T-helper 1 cell treated with Interleukin-12 subunit alpha and Interleukin-12 subunit beta and Interleukin-4 antibody, amounts not matched to agents 30 μg/mL and 1 μg/mL, for 36 hours (primary cell): ENCODE measurements around the gene HHEX.

Experiments used
- H3K27ac Mint-ChIP-seq: one replicate; pipeline ENCODE4 v1.8.0; 2021; ENCODE audit warnings: mild to moderate bottlenecking, mixed read lengths
- H3K27me3 Mint-ChIP-seq: one replicate; pipeline ENCODE4 v1.8.0; 2021; ENCODE audit warnings: low read depth, mixed read lengths
- H3K36me3 Mint-ChIP-seq: one replicate; pipeline ENCODE4 v1.8.0; 2021; ENCODE audit warnings: low read depth, mixed read lengths
- H3K4me1 Mint-ChIP-seq: one replicate; pipeline ENCODE4 v1.8.0; 2021; ENCODE audit warnings: low read depth, mixed read lengths
- H3K4me3 Mint-ChIP-seq: one replicate; pipeline ENCODE4 v1.8.0; 2021; ENCODE audit warnings: mild to moderate bottlenecking, moderate library complexity, mixed read lengths
- H3K9me3 Mint-ChIP-seq: one replicate; pipeline ENCODE4 v1.8.0; 2021; ENCODE audit warnings: mixed read lengths

HHEX gene

DNA sequence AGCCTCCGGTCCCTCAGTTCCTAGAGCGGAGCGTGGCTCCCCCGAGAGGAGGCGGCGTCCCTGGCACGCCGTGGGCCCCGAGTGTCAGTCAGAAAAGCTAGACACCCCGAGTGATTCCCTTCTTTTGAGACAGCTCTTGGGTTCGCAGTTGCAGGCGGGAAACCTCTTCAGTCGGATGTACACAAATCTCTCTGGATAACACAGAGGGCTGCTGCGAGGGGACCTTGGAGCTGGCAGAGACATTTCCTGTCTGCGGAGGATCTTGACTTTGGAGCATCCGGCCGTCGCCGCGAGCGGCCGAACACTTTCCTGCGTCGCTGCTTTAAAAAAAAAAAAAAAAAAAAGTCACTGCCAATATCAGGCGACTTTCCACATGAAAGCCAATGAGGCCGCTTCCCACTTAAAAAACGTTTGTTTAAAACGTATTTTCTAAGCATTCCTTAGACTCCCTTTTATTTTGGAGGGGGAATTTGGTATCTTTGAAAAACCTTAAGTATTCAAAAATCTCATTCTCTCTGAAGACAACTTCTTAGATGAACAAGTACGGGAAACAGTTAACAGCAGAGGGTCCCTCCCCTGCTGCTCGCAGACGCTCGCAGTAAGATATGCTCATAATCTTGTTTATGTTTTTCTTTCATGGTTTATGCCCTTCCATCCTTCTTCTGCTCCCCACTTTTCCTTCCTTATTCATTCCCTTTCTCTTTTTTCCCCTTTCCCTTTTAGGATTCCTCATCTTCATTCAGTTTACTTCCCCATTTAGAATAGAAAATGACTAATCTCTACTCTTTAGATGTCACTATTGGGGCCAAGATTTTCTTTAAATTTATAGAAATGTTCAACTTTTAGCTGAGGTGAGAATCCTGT, 10.0 kb downstream of the HHEX start:
- H3K4me1 Mint-ChIP-seq = peaks cover 11% of the 10 kb centered on the region

DNA sequence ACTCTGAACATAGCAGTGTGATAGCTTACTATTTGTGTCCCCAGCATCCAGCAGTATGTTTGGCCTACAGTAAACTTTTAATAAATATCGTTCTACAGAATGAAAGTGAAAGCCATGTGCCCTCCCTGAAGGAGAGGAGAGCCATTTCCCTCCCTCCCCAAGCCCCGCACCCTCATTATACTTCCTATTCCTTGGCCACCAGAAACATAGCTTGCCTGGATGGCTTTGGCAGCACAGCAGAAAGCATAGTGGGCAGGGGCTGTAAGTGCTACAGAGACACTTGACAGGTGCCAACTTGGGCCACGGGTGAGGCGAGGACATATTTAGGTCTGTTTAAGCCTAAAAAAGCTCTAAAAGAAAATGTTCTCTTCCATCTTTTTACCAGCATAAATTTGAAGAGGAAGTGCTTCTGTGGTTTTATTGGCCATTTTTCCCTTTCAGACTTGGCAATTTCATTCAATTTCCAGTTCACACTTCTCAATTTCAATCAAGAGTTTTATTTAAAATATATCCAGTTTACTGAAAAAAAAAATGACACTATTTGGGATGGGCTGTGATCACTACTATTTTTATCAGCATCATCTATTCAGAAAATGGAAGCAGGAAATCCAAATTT, 12.7 kb downstream of the HHEX start:
- H3K27me3 Mint-ChIP-seq = peaks cover 56% of the 10 kb centered on the region
- no peaks in the 10 kb centered on the region for H3K36me3 Mint-ChIP-seq
- no peak overlapping the region for H3K27ac Mint-ChIP-seq
- peaks cover 11% of the 10 kb centered on the region for H3K4me1 Mint-ChIP-seq
- no peak overlapping the region for H3K4me3 Mint-ChIP-seq
- no peaks in the 10 kb centered on the region for H3K9me3 Mint-ChIP-seq

More for the DNA sequence above, 10.0 kb downstream of the HHEX start:
- Mint-ChIP-seq H3K27ac (no peak overlapping the region), H3K4me3 (peak overlapping the region; percentile 73), H3K27me3 (peaks cover 65% of the 10 kb centered on the region), H3K36me3 (no peaks in the 10 kb centered on the region), H3K9me3 (no peaks in the 10 kb centered on the region)

DNA sequence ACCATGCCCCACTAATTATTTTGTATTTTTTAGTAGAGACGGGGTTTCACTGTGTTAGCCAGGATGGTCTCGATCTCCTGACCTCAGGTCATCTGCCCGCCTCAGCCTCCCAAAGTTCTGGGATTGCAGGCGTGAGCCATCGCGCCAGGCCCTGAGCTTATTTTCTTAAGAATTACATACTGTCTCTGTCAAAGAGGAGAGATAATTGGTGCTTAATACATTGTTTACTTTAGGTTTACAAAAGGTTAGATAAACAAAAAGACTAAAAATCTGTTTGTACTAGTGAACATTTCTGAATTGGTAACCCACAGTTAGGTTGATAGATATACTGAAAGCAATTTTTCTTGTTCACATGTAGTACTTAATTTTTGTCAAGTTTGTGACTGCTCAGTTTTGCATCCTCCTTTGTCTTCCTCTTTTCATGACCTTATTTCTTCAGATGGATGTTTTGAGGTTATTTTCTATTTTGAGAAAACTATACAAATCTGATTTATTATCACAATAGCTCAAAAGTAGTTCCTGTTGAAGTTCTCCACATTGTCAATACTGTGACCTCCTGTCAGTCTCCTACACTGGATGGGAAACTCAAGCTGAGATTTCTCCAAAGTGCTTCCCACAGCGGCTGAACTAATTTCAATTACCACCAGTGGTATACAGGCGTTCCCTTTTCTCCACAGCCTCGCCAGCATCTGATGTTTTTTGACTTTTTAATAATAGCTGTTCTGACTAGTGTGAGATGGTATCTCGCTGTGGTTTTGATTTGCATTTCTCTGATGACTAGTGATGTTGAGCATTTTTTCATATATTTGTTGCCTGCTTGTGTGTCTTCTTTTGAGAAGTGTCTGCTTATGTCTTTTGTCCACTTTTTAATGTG, 22.5 kb downstream of the HHEX start:
- H3K36me3 Mint-ChIP-seq = no peaks in the 10 kb centered on the region
- no peaks in the 10 kb centered on the region for H3K9me3 Mint-ChIP-seq
- H3K27ac Mint-ChIP-seq = no peak overlapping the region
- no peak overlapping the region for H3K4me3 Mint-ChIP-seq
- peaks cover 29% of the 10 kb centered on the region for H3K27me3 Mint-ChIP-seq
- no peaks in the 10 kb centered on the region for H3K4me1 Mint-ChIP-seq

- Mint-ChIP-seq H3K4me3 (no peak overlapping the region), H3K27ac (no peak overlapping the region)
Measured at GRCh38 chr10:92714152-92714845, 24.5 kb downstream of the HHEX start.

DNA sequence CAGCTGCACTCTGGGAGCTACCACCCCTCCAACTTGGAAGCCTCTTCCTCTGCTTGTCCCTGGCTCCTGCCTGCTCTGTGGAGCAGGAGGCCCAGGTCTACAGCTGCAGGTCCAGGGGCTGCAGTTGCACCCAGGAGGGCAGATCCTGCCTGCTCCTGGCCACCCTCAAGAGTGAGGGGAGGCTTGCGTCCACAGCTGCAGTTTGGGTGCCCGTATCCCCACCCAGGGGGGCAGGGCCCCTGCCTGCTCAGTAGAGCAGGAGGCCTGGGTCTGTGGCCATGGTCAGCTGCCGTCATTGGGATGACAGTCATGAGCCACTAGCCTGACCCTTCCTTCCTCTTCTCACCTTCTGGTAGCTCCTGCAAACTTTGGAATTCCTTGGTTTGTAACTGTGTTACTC, 25.1 kb downstream of the HHEX start:
- Mint-ChIP-seq H3K27ac (no peak overlapping the region), H3K9me3 (no peaks in the 10 kb centered on the region), H3K4me3 (no peak overlapping the region), H3K4me1 (no peaks in the 10 kb centered on the region), H3K27me3 (peaks cover 31% of the 10 kb centered on the region), H3K36me3 (no peaks in the 10 kb centered on the region)

More at GRCh38 chr10:92714152-92714845, 24.5 kb downstream of the HHEX start:
- Mint-ChIP-seq H3K27me3 (peaks cover 29% of the 10 kb centered on the region), H3K36me3 (no peaks in the 10 kb centered on the region), H3K4me1 (no peaks in the 10 kb centered on the region), H3K9me3 (no peaks in the 10 kb centered on the region)

DNA sequence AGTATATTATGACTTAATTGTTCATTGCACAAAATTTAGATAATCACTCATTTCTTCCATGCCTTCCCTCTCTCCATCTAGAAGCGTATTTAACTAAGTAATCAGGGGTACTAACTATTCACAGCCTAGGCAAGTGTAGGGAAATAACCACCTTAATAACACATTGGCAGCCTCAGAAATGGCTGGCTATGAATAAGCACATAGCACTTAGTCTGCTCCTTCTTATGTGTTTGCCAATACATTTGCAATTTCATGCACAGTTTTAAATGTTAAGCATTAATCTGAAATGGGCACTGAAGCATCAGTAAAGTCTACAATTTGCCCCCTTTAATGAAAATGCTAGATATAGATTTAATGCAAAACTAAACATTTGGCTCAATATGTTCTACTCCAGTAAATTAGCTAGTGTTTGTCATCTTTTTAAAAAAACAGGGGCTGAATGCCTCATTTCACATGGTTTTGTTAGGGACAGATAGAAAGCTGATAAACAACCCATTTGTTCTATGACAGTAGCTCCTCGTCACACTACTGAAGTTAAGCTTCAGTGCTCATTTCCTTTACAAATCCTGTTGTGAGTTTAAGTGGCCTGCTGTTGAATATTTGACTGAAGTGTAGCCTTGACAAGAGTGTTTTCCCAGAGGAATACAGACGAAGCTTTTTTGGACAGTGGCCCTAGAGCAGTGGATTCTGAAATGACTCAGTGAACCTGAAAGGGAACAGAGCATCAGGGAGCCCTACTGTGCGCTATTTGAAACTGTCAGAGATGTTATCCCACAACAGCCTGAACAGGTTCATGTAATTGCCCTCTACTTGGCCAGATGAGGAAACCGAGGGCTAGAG, 30.5 kb downstream of the HHEX start:
- Mint-ChIP-seq H3K9me3 (no peaks in the 10 kb centered on the region), H3K27me3 (peaks cover 19% of the 10 kb centered on the region), H3K27ac (no peak overlapping the region)

DNA sequence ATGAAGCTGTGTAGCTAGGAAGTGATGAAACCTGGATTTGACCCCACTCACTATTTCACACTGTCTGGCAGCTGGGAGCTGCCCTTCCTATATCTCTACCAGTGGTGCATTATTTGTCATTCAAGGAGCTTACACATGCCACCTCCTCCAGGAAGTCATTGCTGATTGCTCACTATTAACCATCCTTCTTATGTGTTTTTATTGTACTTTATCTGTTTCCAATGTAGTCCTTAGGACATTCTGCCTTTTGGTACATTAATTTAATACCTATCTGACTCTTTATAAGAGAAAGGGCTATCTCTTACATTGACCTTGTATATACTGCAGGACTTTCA, 31.0 kb downstream of the HHEX start:
- peaks cover 22% of the 10 kb centered on the region for H3K27me3 Mint-ChIP-seq
- H3K9me3 Mint-ChIP-seq = no peaks in the 10 kb centered on the region
- H3K4me3 Mint-ChIP-seq = no peak overlapping the region
- H3K27ac Mint-ChIP-seq = no peak overlapping the region
- H3K4me1 Mint-ChIP-seq = no peaks in the 10 kb centered on the region
- H3K36me3 Mint-ChIP-seq = no peaks in the 10 kb centered on the region

More for the DNA sequence above, 30.5 kb downstream of the HHEX start:
- Mint-ChIP-seq H3K4me1 (no peaks in the 10 kb centered on the region), H3K4me3 (no peak overlapping the region), H3K36me3 (no peaks in the 10 kb centered on the region)

GRCh38 chr10:92722349-92722748, 32.6 kb downstream of the HHEX start:
- no peaks in the 10 kb centered on the region for H3K36me3 Mint-ChIP-seq
- no peaks in the 10 kb centered on the region for H3K9me3 Mint-ChIP-seq
- no peak overlapping the region for H3K27ac Mint-ChIP-seq
- no peak overlapping the region for H3K4me3 Mint-ChIP-seq
- no peaks in the 10 kb centered on the region for H3K4me1 Mint-ChIP-seq
- peaks cover 22% of the 10 kb centered on the region for H3K27me3 Mint-ChIP-seq

DNA sequence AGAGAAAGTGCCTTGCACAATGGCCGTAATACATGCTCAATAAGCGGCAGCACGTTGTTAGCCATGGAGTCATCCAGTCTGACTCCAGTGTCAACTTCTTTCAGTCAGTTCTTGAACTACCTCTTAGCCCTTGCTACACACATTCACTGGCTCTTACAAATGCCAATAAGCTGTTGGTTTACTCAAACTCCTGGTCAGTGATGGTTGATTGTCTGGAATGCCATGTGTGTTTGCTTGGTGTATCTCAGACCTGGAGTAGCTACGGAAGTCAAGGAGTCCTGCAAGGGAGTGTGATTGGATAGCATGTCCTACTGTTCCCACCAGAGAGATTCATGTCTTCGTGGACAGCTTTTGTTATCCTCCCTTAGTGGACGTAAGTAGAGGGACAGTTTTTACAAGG, 37.4 kb downstream of the HHEX start:
- Mint-ChIP-seq H3K9me3 (no peaks in the 10 kb centered on the region), H3K4me1 (no peaks in the 10 kb centered on the region), H3K36me3 (no peaks in the 10 kb centered on the region), H3K4me3 (no peak overlapping the region), H3K27ac (no peak overlapping the region), H3K27me3 (peaks cover 21% of the 10 kb centered on the region)

DNA sequence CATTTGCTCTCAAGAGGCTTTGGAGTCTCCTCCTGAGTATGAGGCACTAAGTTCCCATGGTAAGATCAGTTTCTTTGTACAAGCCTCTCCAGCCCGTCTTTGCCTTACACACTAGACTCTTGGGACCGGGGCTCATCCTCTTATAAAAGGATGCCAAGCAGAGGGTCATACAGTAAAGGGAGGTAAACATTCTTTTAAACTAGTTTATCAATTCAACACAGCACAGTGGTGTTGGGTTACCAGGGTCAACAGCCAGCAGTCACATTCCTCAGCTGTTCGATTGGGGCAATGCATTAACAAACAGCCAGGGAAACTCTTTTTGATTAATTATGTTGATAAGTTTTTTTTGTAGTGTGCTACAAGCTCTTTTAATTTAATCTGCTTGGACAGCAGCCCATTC, 37.8 kb downstream of the HHEX start:
- H3K4me1 Mint-ChIP-seq = no peaks in the 10 kb centered on the region
- no peak overlapping the region for H3K4me3 Mint-ChIP-seq
- no peak overlapping the region for H3K27ac Mint-ChIP-seq
- H3K9me3 Mint-ChIP-seq = no peaks in the 10 kb centered on the region
- H3K36me3 Mint-ChIP-seq = no peaks in the 10 kb centered on the region
- H3K27me3 Mint-ChIP-seq = peaks cover 21% of the 10 kb centered on the region

GRCh38 chr10:92729886-92730285, 40.1 kb downstream of the HHEX start:
- H3K27me3 Mint-ChIP-seq = peaks cover 27% of the 10 kb centered on the region
- H3K4me3 Mint-ChIP-seq = no peak overlapping the region
- no peaks in the 10 kb centered on the region for H3K9me3 Mint-ChIP-seq
- H3K27ac Mint-ChIP-seq = no peak overlapping the region
- H3K36me3 Mint-ChIP-seq = no peaks in the 10 kb centered on the region
- H3K4me1 Mint-ChIP-seq = no peaks in the 10 kb centered on the region

DNA sequence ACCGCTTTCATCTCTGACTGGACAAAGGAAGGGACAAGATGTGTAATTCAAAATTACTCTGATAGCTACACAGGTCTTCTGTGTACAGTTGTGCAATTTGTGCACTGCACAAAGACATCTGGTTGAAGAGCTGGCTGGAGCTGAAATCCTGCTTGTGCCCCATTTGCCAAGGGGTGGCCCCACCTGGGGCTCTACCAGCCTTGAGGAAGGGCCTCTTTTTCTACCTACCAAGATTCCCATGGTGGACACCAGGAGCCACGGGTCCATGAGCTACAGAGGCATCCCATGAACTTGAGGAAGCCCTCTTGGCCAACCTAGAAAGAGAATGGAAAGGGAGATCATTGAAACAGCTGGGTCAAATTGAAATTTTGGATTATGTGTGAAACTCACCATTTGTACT, 43.2 kb downstream of the HHEX start:
- Mint-ChIP-seq H3K36me3 (no peaks in the 10 kb centered on the region), H3K9me3 (no peaks in the 10 kb centered on the region), H3K4me3 (no peak overlapping the region), H3K27ac (no peak overlapping the region), H3K4me1 (no peaks in the 10 kb centered on the region), H3K27me3 (peaks cover 21% of the 10 kb centered on the region)

GRCh38 chr10:92734301-92734700, 44.5 kb downstream of the HHEX start:
- Mint-ChIP-seq H3K4me1 (no peaks in the 10 kb centered on the region), H3K27me3 (peaks cover 21% of the 10 kb centered on the region), H3K9me3 (no peaks in the 10 kb centered on the region), H3K4me3 (no peak overlapping the region), H3K27ac (no peak overlapping the region), H3K36me3 (no peaks in the 10 kb centered on the region)
